Measurements from ENCODE around the gene PSAP. TPM values are rescaled to one million over a fixed set of nuclear protein-coding genes. Genes with fewer than 3 reads are reported as not detected.

PSAP gene
- polyA plus RNA-seq, 1 donor from 2014 or later, result 651 TPM

DNA sequence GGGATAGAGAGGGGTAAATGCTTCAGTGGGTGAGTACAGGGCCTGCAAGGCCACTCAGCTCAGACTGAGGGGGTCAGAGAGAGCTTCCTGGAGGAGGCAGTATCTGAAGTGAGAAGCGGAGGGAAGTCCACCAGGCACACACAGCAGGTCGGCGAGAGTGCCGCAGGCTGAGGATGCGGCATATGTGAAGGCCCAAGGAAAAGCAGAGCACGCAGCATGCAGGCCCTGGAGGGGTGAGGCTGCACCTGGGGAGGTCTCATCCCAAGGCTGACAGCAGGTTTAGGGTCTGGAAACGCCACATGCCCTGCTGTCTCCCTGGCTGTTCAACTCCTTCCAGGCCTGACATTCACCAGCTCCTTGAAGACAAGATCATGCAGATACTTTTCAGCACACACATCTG is 40.4 kb upstream of the PSAP start:
- Histone ChIP-seq H3K79me2 (replicated peaks; ENCODE audit: insufficient read depth, low read length) (no peaks in the 10 kb centered on the region), H3K4me2 (ENCODE audit: low read length) (no peak overlapping the region), H3K9ac (ENCODE audit: low read length) (no peak overlapping the region), H3K4me3 (ENCODE audit: low read length) (no peak overlapping the region), H3K9me2 (ENCODE audit: insufficient read depth, low read length) (no peaks in the 10 kb centered on the region), H3K27me3 (ENCODE audit: insufficient read depth, low read depth, low read length) (peaks cover 8% of the 10 kb centered on the region), H3F3A (ENCODE audit: insufficient read depth, low read length, poor library complexity, severe bottlenecking) (no peaks in the 10 kb centered on the region), H4K20me1 (ENCODE audit: insufficient read depth) (no peaks in the 10 kb centered on the region), H3K27ac (ENCODE audit: low read length) (no peak overlapping the region), H3K36me3 (ENCODE audit: insufficient read depth, low read length) (no peaks in the 10 kb centered on the region), H3K9me3 (ENCODE audit: low read length) (no peaks in the 10 kb centered on the region), H2AFZ (ENCODE audit: low read depth, low read length) (no peak overlapping the region)
- no peak for TF ChIP-seq SMC3 (conservative IDR thresholded peaks at IDR 0.05; ENCODE audit: poor library complexity)
- no peak for TF ChIP-seq RAD21 (conservative IDR thresholded peaks at IDR 0.05)
- TF ChIP-seq POLR2AphosphoS5 (IDR thresholded peaks at IDR 0.05), result no peak
- no peak for TF ChIP-seq TAF1 (IDR thresholded peaks at IDR 0.05; ENCODE audit: low read depth)
- TF ChIP-seq MXI1 (conservative IDR thresholded peaks at IDR 0.05; ENCODE audit: poor library complexity, severe bottlenecking), result no peak
- TF ChIP-seq EP300 (conservative IDR thresholded peaks at IDR 0.05; ENCODE audit: poor library complexity, severe bottlenecking), result no peak
- TF ChIP-seq, protein P1, sequence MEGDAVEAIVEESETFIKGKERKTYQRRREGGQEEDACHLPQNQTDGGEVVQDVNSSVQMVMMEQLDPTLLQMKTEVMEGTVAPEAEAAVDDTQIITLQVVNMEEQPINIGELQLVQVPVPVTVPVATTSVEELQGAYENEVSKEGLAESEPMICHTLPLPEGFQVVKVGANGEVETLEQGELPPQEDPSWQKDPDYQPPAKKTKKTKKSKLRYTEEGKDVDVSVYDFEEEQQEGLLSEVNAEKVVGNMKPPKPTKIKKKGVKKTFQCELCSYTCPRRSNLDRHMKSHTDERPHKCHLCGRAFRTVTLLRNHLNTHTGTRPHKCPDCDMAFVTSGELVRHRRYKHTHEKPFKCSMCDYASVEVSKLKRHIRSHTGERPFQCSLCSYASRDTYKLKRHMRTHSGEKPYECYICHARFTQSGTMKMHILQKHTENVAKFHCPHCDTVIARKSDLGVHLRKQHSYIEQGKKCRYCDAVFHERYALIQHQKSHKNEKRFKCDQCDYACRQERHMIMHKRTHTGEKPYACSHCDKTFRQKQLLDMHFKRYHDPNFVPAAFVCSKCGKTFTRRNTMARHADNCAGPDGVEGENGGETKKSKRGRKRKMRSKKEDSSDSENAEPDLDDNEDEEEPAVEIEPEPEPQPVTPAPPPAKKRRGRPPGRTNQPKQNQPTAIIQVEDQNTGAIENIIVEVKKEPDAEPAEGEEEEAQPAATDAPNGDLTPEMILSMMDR (IDR thresholded peaks at IDR 0.05; ENCODE audit: poor library complexity, severe bottlenecking), result no peak
- TF ChIP-seq, protein P2, sequence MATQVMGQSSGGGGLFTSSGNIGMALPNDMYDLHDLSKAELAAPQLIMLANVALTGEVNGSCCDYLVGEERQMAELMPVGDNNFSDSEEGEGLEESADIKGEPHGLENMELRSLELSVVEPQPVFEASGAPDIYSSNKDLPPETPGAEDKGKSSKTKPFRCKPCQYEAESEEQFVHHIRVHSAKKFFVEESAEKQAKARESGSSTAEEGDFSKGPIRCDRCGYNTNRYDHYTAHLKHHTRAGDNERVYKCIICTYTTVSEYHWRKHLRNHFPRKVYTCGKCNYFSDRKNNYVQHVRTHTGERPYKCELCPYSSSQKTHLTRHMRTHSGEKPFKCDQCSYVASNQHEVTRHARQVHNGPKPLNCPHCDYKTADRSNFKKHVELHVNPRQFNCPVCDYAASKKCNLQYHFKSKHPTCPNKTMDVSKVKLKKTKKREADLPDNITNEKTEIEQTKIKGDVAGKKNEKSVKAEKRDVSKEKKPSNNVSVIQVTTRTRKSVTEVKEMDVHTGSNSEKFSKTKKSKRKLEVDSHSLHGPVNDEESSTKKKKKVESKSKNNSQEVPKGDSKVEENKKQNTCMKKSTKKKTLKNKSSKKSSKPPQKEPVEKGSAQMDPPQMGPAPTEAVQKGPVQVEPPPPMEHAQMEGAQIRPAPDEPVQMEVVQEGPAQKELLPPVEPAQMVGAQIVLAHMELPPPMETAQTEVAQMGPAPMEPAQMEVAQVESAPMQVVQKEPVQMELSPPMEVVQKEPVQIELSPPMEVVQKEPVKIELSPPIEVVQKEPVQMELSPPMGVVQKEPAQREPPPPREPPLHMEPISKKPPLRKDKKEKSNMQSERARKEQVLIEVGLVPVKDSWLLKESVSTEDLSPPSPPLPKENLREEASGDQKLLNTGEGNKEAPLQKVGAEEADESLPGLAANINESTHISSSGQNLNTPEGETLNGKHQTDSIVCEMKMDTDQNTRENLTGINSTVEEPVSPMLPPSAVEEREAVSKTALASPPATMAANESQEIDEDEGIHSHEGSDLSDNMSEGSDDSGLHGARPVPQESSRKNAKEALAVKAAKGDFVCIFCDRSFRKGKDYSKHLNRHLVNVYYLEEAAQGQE (IDR thresholded peaks at IDR 0.05; ENCODE audit: borderline replicate concordance), result no peak
- TF ChIP-seq EZH2 (IDR thresholded peaks at IDR 0.05; ENCODE audit: borderline replicate concordance, insufficient read depth, low read length, poor library complexity, severe bottlenecking), result no peak

DNA sequence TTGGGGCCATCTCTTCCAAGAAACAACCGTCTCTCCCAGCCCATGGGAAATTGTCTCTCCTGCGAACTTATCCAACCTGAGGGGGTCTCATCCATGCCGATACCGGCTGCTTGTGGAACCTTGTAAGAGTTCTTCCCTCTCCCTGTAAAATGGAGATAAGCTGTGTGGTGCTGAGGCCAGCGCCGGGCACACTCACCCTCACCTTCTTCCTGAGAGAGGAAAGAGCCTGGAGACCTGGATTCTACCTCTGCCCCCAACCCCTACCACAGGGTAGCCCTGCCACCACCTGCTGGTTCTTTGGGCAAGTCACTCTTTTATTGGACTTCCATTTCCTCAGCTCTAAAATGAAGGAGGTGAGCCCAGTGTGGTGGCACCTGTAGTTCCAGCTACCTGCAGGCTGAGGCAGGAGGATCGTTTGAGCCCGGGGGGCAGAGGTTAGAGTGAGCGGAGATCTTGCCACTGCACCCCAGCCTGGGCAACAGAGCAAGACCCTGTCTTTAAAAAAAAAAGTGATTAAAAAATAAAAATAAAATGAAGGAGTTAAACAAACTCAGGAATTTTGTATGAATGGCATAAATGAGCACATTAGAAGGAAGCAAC is 38.4 kb upstream of the PSAP start:
- peak overlapping the region; percentile 21 for H3K4me2 ChIP-seq (ENCODE audit: low read length)
- TF ChIP-seq MXI1 (conservative IDR thresholded peaks at IDR 0.05; ENCODE audit: poor library complexity, severe bottlenecking) (no peak), POLR2AphosphoS5 (IDR thresholded peaks at IDR 0.05) (no peak), SMC3 (conservative IDR thresholded peaks at IDR 0.05; ENCODE audit: poor library complexity) (no peak), RAD21 (conservative IDR thresholded peaks at IDR 0.05) (no peak), EZH2 (IDR thresholded peaks at IDR 0.05; ENCODE audit: borderline replicate concordance, insufficient read depth, low read length, poor library complexity, severe bottlenecking) (no peak), TAF1 (IDR thresholded peaks at IDR 0.05; ENCODE audit: low read depth) (no peak), EP300 (conservative IDR thresholded peaks at IDR 0.05; ENCODE audit: poor library complexity, severe bottlenecking) (no peak)
- TF ChIP-seq, protein P2 (IDR thresholded peaks at IDR 0.05; ENCODE audit: borderline replicate concordance), result no peak
- TF ChIP-seq, protein P1 (IDR thresholded peaks at IDR 0.05; ENCODE audit: poor library complexity, severe bottlenecking), result no peak

More for the DNA sequence above, 38.4 kb upstream of the PSAP start:
- no peaks in the 10 kb centered on the region for H3F3A ChIP-seq (ENCODE audit: insufficient read depth, low read length, poor library complexity, severe bottlenecking)
- peak overlapping the region; percentile 58 for H3K9ac ChIP-seq (ENCODE audit: low read length)
- peak overlapping the region; percentile 16 for H3K27ac ChIP-seq (ENCODE audit: low read length)
- H3K27me3 ChIP-seq (ENCODE audit: insufficient read depth, low read depth, low read length), result peaks cover 8% of the 10 kb centered on the region
- no peaks in the 10 kb centered on the region for H4K20me1 ChIP-seq (ENCODE audit: insufficient read depth)
- no peaks in the 10 kb centered on the region for H3K36me3 ChIP-seq (ENCODE audit: insufficient read depth, low read length)
- no peaks in the 10 kb centered on the region for H3K9me2 ChIP-seq (ENCODE audit: insufficient read depth, low read length)
- H2AFZ ChIP-seq (ENCODE audit: low read depth, low read length), result no peak overlapping the region
- no peaks in the 10 kb centered on the region for H3K9me3 ChIP-seq (ENCODE audit: low read length)
- H3K4me3 ChIP-seq (ENCODE audit: low read length), result peak overlapping the region; percentile 71
- no peaks in the 10 kb centered on the region for H3K79me2 ChIP-seq (replicated peaks; ENCODE audit: insufficient read depth, low read length)

Measured in neural cell (in vitro differentiated cells).